Measurements from ENCODE around the gene MED13L.

MED13L gene

GRCh38 chr12:116078396-116078795 is 199.1 kb downstream of the MED13L start:
- peaks cover 72% of the 10 kb centered on the region for H3K79me2 ChIP-seq (ENCODE audit: insufficient read depth, low read length)
- H3K9ac ChIP-seq (ENCODE audit: low read depth, low read length) = no peak overlapping the region
- H3K4me2 ChIP-seq (ENCODE audit: insufficient read depth, low read length) = no peak overlapping the region
- no peak overlapping the region for H3K4me3 ChIP-seq (ENCODE audit: low read depth in 1 of 2, low read length in 2 of 2)
- no peak overlapping the region for H2AFZ ChIP-seq (ENCODE audit: low read depth, low read length)
- H3K4me1 ChIP-seq (ENCODE audit: insufficient read depth, low read length) = no peaks in the 10 kb centered on the region
- ATAC-seq (ENCODE audit: insufficient read depth, low read depth) (no peak), DNase-seq (no peak)
- H3K9me3 ChIP-seq (ENCODE audit: insufficient read depth, low read length, severe bottlenecking) = no peaks in the 10 kb centered on the region
- no peak overlapping the region for H3K27ac ChIP-seq (ENCODE audit: low read length)
- no peak for TF ChIP-seq EZH2 (IDR thresholded peaks at IDR 0.05; ENCODE audit: borderline replicate concordance, low read depth, low read length, severe bottlenecking)
- TF ChIP-seq CTCF (IDR thresholded peaks at IDR 0.05; ENCODE audit: borderline replicate concordance, extremely low read depth, low read length, poor library complexity, severe bottlenecking) = no peak
- no peaks in the 10 kb centered on the region for H3K27me3 ChIP-seq (ENCODE audit: insufficient read depth, low read length, poor library complexity)
- peaks cover 4% of the 10 kb centered on the region; the same call in 1 of the 2 replicates for H3K36me3 ChIP-seq (ENCODE audit: insufficient read depth, low read length)
- peaks cover 21% of the 10 kb centered on the region for H4K20me1 ChIP-seq (ENCODE audit: insufficient read depth, low read length)

GRCh38 chr12:116077431-116077830 is 200.1 kb downstream of the MED13L start:
- Histone ChIP-seq H3K4me3 (ENCODE audit: low read depth in 1 of 2, low read length in 2 of 2) (no peak overlapping the region), H3K36me3 (ENCODE audit: insufficient read depth, low read length) (peaks cover 4% of the 10 kb centered on the region; the same call in 1 of the 2 replicates), H3K4me1 (ENCODE audit: insufficient read depth, low read length) (no peaks in the 10 kb centered on the region), H3K9me3 (ENCODE audit: insufficient read depth, low read length, severe bottlenecking) (no peaks in the 10 kb centered on the region), H2AFZ (ENCODE audit: low read depth, low read length) (no peak overlapping the region), H3K4me2 (ENCODE audit: insufficient read depth, low read length) (no peak overlapping the region), H3K9ac (ENCODE audit: low read depth, low read length) (no peak overlapping the region), H4K20me1 (ENCODE audit: insufficient read depth, low read length) (peaks cover 18% of the 10 kb centered on the region), H3K79me2 (ENCODE audit: insufficient read depth, low read length) (peaks cover 78% of the 10 kb centered on the region), H3K27me3 (ENCODE audit: insufficient read depth, low read length, poor library complexity) (no peaks in the 10 kb centered on the region), H3K27ac (ENCODE audit: low read length) (no peak overlapping the region)
- no peak for TF ChIP-seq CTCF (IDR thresholded peaks at IDR 0.05; ENCODE audit: borderline replicate concordance, extremely low read depth, low read length, poor library complexity, severe bottlenecking)
- no peak for TF ChIP-seq EZH2 (IDR thresholded peaks at IDR 0.05; ENCODE audit: borderline replicate concordance, low read depth, low read length, severe bottlenecking)
- no peak for ATAC-seq (ENCODE audit: insufficient read depth, low read depth)
- DNase-seq = no peak

GRCh38 chr12:116076399-116076798 is 201.1 kb downstream of the MED13L start:
- H3K79me2 ChIP-seq (ENCODE audit: insufficient read depth, low read length) = peaks cover 79% of the 10 kb centered on the region
- no peak for ATAC-seq (ENCODE audit: insufficient read depth, low read depth)

More at GRCh38 chr12:116076399-116076798, 201.1 kb downstream of the MED13L start:
- no peak for DNase-seq
- Histone ChIP-seq H3K4me1 (ENCODE audit: insufficient read depth, low read length) (no peaks in the 10 kb centered on the region), H3K9ac (ENCODE audit: low read depth, low read length) (no peak overlapping the region), H3K4me3 (ENCODE audit: low read depth in 1 of 2, low read length in 2 of 2) (no peak overlapping the region), H3K27ac (ENCODE audit: low read length) (no peak overlapping the region), H4K20me1 (ENCODE audit: insufficient read depth, low read length) (peaks cover 22% of the 10 kb centered on the region), H3K4me2 (ENCODE audit: insufficient read depth, low read length) (no peak overlapping the region), H3K9me3 (ENCODE audit: insufficient read depth, low read length, severe bottlenecking) (no peaks in the 10 kb centered on the region), H3K36me3 (ENCODE audit: insufficient read depth, low read length) (peaks cover 4% of the 10 kb centered on the region; the same call in 1 of the 2 replicates), H2AFZ (ENCODE audit: low read depth, low read length) (no peak overlapping the region), H3K27me3 (ENCODE audit: insufficient read depth, low read length, poor library complexity) (no peaks in the 10 kb centered on the region)
- TF ChIP-seq CTCF (IDR thresholded peaks at IDR 0.05; ENCODE audit: borderline replicate concordance, extremely low read depth, low read length, poor library complexity, severe bottlenecking) (no peak), EZH2 (IDR thresholded peaks at IDR 0.05; ENCODE audit: borderline replicate concordance, low read depth, low read length, severe bottlenecking) (no peak)

All from DND-41 (cell line).